ENCODE results near the gene RPL10. TPM values are rescaled to one million over a fixed set of nuclear protein-coding genes. Genes with fewer than 3 reads are reported as not detected.

The RPL10 gene
- total and polyA plus RNA-seq, 2 of the 13 experiments (the other 11 are each of a cell fraction or from before 2014, with no cell fraction given) = 2,381 to 4,713 TPM

DNA sequence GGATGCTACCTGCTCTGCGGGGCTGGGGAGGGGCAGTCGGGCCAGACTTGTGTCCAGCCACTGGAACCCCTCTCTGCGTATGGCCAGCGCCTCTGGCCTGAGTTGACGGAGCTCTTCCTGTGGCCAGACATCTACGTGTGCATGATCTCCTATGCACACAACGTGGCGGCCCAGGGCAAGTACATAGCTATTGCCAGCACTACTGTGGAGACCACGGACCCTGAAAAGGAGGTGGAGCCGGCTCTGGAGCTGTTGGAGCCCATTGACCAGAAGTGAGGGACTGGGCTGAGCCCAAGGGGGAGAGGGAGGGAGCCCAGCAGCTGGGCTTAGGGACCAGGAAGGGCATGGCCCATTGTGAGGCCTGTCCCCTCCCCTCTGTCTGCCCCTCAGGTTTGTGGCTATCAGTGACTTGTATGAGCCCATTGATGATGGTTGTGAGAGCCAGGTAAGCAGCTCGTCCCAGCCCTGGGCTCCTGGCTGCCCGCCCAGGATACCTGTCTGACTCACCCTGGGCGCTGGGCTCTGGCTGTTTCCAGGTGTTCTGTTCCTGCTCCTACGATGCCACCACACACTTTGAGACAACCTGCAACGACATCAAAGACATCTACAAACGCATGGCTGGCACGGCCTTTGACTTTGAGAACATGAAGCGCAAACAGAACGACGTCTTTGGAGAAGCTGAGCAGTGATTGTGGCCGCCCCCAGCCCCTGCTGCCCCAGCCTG lies 44.0 kb downstream of the RPL10 start:
- Histone ChIP-seq H3K27me3 (ENCODE audit: control insufficient read depth in 1 of 2, insufficient read depth in 2 of 2, low read length in 2 of 2) (no peaks in the 10 kb centered on the region), H3K9ac (ENCODE audit: insufficient read depth, low read depth, low read length) (no peak overlapping the region), H4K20me1 (ENCODE audit: insufficient read depth, low read length) (no peaks in the 10 kb centered on the region), H3K9me3 (ENCODE audit: low read length) (no peaks in the 10 kb centered on the region), H3K27ac (ENCODE audit: extremely low read length, insufficient read depth, low read length) (no peak overlapping the region), H2AFZ (ENCODE audit: low read length) (no peak overlapping the region), H3K4me3 (replicated peaks in 1 of 3; ENCODE audit: insufficient read depth in 1 of 3, low read depth in 2 of 3, low read length in 3 of 3) (no peak overlapping the region), H3K36me3 (replicated peaks in 1 of 2; ENCODE audit: control insufficient read depth in 1 of 2, insufficient read depth in 2 of 2, low read length in 2 of 2) (peaks cover 0 to 2% of the 10 kb centered on the region in 2 experiments; a peak in 2 of 5 replicates), H3K4me2 (ENCODE audit: low read depth, low read length) (no peak overlapping the region), H3K4me1 (ENCODE audit: insufficient read depth, low read length) (peaks cover 19% of the 10 kb centered on the region), H3K79me2 (ENCODE audit: insufficient read depth, low read length) (peaks cover 16% of the 10 kb centered on the region)
- ChIA-PET POLR2A (no interaction called here), CTCF (ENCODE audit: low intra/inter-chr PET ratio, low total read pairs) (no interaction called here)
- DNase-seq (ENCODE audit: low spot score) (no peak), ATAC-seq (no peak), FAIRE-seq (no peak)
- intact Hi-C loops (cut with micrococcal nuclease; ENCODE audit: unreplicated experiment) = no loop called here
- WGBS (ENCODE audit: low lambda C conversion rate) = no CpG with 5 or more reads among the region's 21 CpGs
- TSS peak; percentile 36 for BruUV-seq (replicated peaks)
- no peak for TF ChIP-seq KLF12 (CRISPR knock-in tag; IDR thresholded peaks at IDR 0.05; ENCODE audit: borderline replicate concordance)
- no peak for TF ChIP-seq ZNF589 (CRISPR knock-in tag; conservative IDR thresholded peaks at IDR 0.05)
- no peak for TF ChIP-seq ZSCAN12 (CRISPR knock-in tag; IDR thresholded peaks at IDR 0.05)
- in situ Hi-C loops (cut with HindIII; ENCODE audit: extremely low pct_ligation_motif_present, low pct_unique_long_range_greater_than_20kb) = no loop called here

DNA sequence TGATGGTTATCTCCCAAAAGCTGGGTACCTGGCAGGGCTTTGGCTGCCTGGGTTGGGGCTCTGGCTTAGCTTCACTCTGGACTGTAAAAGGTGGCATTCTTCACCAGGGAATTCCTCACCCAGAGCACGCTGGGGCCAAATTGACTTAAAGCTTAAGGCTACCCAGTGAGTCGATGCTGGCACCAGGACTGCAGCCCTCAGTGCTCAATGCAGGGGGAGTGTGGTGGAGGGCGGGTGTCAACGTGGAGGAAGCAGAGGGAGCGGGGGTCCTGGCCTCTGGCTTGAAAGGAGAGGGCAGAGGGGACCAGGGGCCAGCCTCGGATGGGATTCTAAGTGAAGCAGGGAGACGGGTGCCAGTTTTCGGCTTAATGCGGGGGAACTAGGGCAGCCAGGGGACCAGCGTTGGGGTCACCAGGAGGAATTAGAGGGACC lies 45.3 kb downstream of the RPL10 start:
- TF ChIP-seq ZBTB7A (CRISPR knock-in tag; IDR thresholded peaks at IDR 0.05) (no peak), ZSCAN25 (CRISPR knock-in tag; IDR thresholded peaks at IDR 0.05) (0 out of 2 replicates have a peak, but pooled peaks have one; percentile 29), RBAK (CRISPR knock-in tag; IDR thresholded peaks at IDR 0.05) (no peak), SMARCE1 (IDR thresholded peaks at IDR 0.05; ENCODE audit: borderline replicate concordance) (no peak), AGO2 (optimal IDR thresholded peaks at IDR 0.05; ENCODE audit: low read depth, low read length) (peak; percentile 47), PHB2 (IDR thresholded peaks at IDR 0.05; ENCODE audit: partially characterized antibody) (no peak)
- TF ChIP-seq, protein P1, sequence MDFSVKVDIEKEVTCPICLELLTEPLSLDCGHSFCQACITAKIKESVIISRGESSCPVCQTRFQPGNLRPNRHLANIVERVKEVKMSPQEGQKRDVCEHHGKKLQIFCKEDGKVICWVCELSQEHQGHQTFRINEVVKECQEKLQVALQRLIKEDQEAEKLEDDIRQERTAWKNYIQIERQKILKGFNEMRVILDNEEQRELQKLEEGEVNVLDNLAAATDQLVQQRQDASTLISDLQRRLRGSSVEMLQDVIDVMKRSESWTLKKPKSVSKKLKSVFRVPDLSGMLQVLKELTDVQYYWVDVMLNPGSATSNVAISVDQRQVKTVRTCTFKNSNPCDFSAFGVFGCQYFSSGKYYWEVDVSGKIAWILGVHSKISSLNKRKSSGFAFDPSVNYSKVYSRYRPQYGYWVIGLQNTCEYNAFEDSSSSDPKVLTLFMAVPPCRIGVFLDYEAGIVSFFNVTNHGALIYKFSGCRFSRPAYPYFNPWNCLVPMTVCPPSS (IDR thresholded peaks at IDR 0.05) = no peak
- TF ChIP-seq, protein P2, sequence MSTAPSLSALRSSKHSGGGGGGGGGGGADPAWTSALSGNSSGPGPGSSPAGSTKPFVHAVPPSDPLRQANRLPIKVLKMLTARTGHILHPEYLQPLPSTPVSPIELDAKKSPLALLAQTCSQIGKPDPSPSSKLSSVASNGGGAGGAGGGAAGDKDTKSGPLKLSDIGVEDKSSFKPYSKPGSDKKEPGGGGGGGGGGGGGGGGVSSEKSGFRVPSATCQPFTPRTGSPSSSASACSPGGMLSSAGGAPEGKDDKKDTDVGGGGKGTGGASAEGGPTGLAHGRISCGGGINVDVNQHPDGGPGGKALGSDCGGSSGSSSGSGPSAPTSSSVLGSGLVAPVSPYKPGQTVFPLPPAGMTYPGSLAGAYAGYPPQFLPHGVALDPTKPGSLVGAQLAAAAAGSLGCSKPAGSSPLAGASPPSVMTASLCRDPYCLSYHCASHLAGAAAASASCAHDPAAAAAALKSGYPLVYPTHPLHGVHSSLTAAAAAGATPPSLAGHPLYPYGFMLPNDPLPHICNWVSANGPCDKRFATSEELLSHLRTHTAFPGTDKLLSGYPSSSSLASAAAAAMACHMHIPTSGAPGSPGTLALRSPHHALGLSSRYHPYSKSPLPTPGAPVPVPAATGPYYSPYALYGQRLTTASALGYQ (CRISPR knock-in tag; IDR thresholded peaks at IDR 0.05) = no peak
- TF ChIP-seq, protein P3, sequence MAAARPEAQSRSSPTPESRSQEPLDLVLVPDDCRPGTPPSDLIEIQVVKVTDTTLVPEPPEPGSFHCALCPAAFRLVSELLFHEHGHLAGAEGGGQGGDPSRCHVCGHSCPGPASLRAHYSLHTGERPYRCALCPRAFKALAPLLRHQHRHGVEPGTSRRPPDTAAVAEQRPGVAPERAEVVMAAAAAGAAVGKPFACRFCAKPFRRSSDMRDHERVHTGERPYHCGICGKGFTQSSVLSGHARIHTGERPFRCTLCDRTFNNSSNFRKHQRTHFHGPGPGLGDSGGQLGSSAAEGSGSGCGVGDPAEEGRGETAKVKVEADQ (CRISPR knock-in tag; IDR thresholded peaks at IDR 0.05; ENCODE audit: borderline replicate concordance) = no peak

More for the DNA sequence above, 45.3 kb downstream of the RPL10 start:
- ATAC-seq (no peak), DNase-seq (ENCODE audit: low spot score) (no peak), FAIRE-seq (no peak)
- CTCF ChIA-PET (ENCODE audit: low intra/inter-chr PET ratio, low total read pairs) = no interaction called here
- no TSS peak for BruUV-seq (replicated peaks)
- peaks cover 7% of the 10 kb centered on the region for H3K79me2 ChIP-seq (ENCODE audit: insufficient read depth, low read length)
- peaks cover 13% of the 10 kb centered on the region for H3K4me1 ChIP-seq (ENCODE audit: insufficient read depth, low read length)
- no peaks in the 10 kb centered on the region for H3K27me3 ChIP-seq (ENCODE audit: control insufficient read depth in 1 of 2, insufficient read depth in 2 of 2, low read length in 2 of 2)
- H3K36me3 ChIP-seq (replicated peaks in 1 of 2; ENCODE audit: control insufficient read depth in 1 of 2, insufficient read depth in 2 of 2, low read length in 2 of 2) = peaks cover 0 to 2% of the 10 kb centered on the region in 2 experiments; a peak in 2 of 5 replicates
- WGBS (ENCODE audit: low lambda C conversion rate) = 87% methylated on average over 7 of the region's 10 CpGs
- in situ Hi-C loops (cut with HindIII; ENCODE audit: extremely low pct_ligation_motif_present, low pct_unique_long_range_greater_than_20kb) (no loop called here), intact Hi-C loops (cut with micrococcal nuclease; ENCODE audit: unreplicated experiment) (no loop called here)
- H3K4me3 ChIP-seq (replicated peaks in 1 of 3; ENCODE audit: insufficient read depth in 1 of 3, low read depth in 2 of 3, low read length in 3 of 3) = peak overlapping the region in 1 of 3 experiments; percentile 37; a peak in 1 of 6 replicates
- no peak overlapping the region for H3K9ac ChIP-seq (ENCODE audit: insufficient read depth, low read depth, low read length)
- H4K20me1 ChIP-seq (ENCODE audit: insufficient read depth, low read length) = no peaks in the 10 kb centered on the region
- H3K27ac ChIP-seq (ENCODE audit: extremely low read length, insufficient read depth, low read length) = no peak overlapping the region
- H3K9me3 ChIP-seq (ENCODE audit: low read length) = no peaks in the 10 kb centered on the region
- POLR2A ChIA-PET = interaction anchor here (0.6 kb wide), 1 partner anchor 80 kb away, joined by 4 read pairs; no protein-coding TSS in a partner anchor
- peak overlapping the region; percentile 27; the same call in 1 of the 2 replicates for H3K4me2 ChIP-seq (ENCODE audit: low read depth, low read length)
- H2AFZ ChIP-seq (ENCODE audit: low read length) = no peak overlapping the region

Data from HepG2 (cell line).